Measurements from ENCODE around the gene C1GALT1C1. TPM values are rescaled to one million over a fixed set of nuclear protein-coding genes. Genes with fewer than 3 reads are reported as not detected.
A peak's percentile ranks its signal among the peaks of the same experiment; 100 is the strongest.

C1GALT1C1 gene
- total RNA-seq, 1 donor from 2014 or later = 16.8 TPM

GRCh38 chrX:120604361-120604782 lies 25.5 kb downstream of the C1GALT1C1 start:
- DNase-seq (ENCODE audit: missing footprints) (no peak), ATAC-seq (peak; percentile 70)
- intact Hi-C loops (cut with DNase I) = no loop called here

- peak; percentile 87 for DNase-seq (ENCODE audit: missing footprints)
- ATAC-seq = peak; percentile 97
- intact Hi-C loops (cut with DNase I) = loop anchor here (1.0 kb wide), 1 partner anchor 43 kb away; no protein-coding TSS in a partner anchor
These were observed 26.0 kb downstream of the C1GALT1C1 start, which contains the start of gene MCTS1 for GRCh38 chrX:120603707-120604360. TSS of gene MCTS1 (plus strand) at chrX:120604101. CDS start at chrX:120604237, 136 bp downstream.

GRCh38 chrX:120585702-120586101 lies 44.2 kb downstream of the C1GALT1C1 start:
- DNase-seq (ENCODE audit: missing footprints) (no peak), ATAC-seq (no peak)
- intact Hi-C loops (cut with DNase I) = no loop called here

Other genes starting within 250 kb of the C1GALT1C1 start
- 55.7 TPM for gene LAMP2, start 160.8 kb downstream of the C1GALT1C1 start, total RNA-seq
- gene CUL4B, start 69.1 kb downstream of the C1GALT1C1 start, total RNA-seq = 18.3 TPM
- 33.8 TPM for gene MCTS1, start 26.0 kb downstream of the C1GALT1C1 start, total RNA-seq
- not detected for gene CT47B1, start 245.8 kb upstream of the C1GALT1C1 start, total RNA-seq